HG03060 (cell line): ENCODE measurements around the gene CCDC134.
A peak's percentile ranks its signal among the peaks of the same experiment; 100 is the strongest.
"Not testable (repeated sequence)": the region's sequence is repeated elsewhere in the genome, so short reads cannot be mapped to it uniquely, and the experiment has no call there.

Source experiments
- ATAC-seq: cut with Tn5 transposase; IDR thresholded peaks from one replicate; pipeline ENCODE4 v1.9.1; 2021; ENCODE audit warnings: low read depth, moderate number of reproducible peaks; ENCODE audit not compliant: unreplicated experiment

CCDC134 gene

GRCh38 chr22:41821471-41822316 is 21.2 kb downstream of the CCDC134 start:
- ATAC-seq, result no peak

GRCh38 chr22:41822317-41823057 is 22.0 kb downstream of the CCDC134 start:
- ATAC-seq, result no peak

- ATAC-seq, result no peak
Observed at GRCh38 chr22:41823797-41824196, 23.3 kb downstream of the CCDC134 start.

GRCh38 chr22:41825376-41825775 is 24.9 kb downstream of the CCDC134 start:
- no peak for ATAC-seq

- no peak for ATAC-seq
Observed at GRCh38 chr22:41826021-41826420, 25.5 kb downstream of the CCDC134 start.

GRCh38 chr22:41826430-41827383 is 26.2 kb downstream of the CCDC134 start:
- no peak for ATAC-seq

GRCh38 chr22:41827671-41828070 is 27.2 kb downstream of the CCDC134 start:
- ATAC-seq, result no peak

- ATAC-seq, result no peak
Observed at GRCh38 chr22:41828516-41828915, 28.0 kb downstream of the CCDC134 start.

- no peak for ATAC-seq
Observed at GRCh38 chr22:41830174-41830573, 29.7 kb downstream of the CCDC134 start.

GRCh38 chr22:41831383-41831782 is 30.9 kb downstream of the CCDC134 start:
- no peak for ATAC-seq

GRCh38 chr22:41831828-41832552 is 31.5 kb downstream of the CCDC134 start:
- no peak for ATAC-seq

GRCh38 chr22:41832553-41833368 is 32.3 kb downstream of the CCDC134 start, which contains the start of gene SREBF2:
Gene SREBF2 (plus strand): TSS chr22:41833105. CDS start chr22:41833271, 166 bp downstream.
- ATAC-seq, result peak; percentile 75

GRCh38 chr22:41833369-41834004 is 33.0 kb downstream of the CCDC134 start:
- no peak for ATAC-seq

GRCh38 chr22:41834005-41834944 is 33.8 kb downstream of the CCDC134 start:
- no peak for ATAC-seq

- not testable (repeated sequence) for ATAC-seq
Observed at GRCh38 chr22:41835462-41835861, 35.0 kb downstream of the CCDC134 start.

- ATAC-seq, result no peak
Observed at GRCh38 chr22:41836551-41836950, 36.1 kb downstream of the CCDC134 start.

GRCh38 chr22:41838842-41839618 is 38.6 kb downstream of the CCDC134 start:
- no peak for ATAC-seq
